NCI-H1105 treated with DMSO at 0.1 percent for 48 hours (cell line): ENCODE measurements around the gene CDC42BPG.

ENCODE experiments used
- DNase-seq: peaks from one replicate; lab custom pipeline; 2025; lab: John Stamatoyannopoulos, UW

The CDC42BPG gene

DNA sequence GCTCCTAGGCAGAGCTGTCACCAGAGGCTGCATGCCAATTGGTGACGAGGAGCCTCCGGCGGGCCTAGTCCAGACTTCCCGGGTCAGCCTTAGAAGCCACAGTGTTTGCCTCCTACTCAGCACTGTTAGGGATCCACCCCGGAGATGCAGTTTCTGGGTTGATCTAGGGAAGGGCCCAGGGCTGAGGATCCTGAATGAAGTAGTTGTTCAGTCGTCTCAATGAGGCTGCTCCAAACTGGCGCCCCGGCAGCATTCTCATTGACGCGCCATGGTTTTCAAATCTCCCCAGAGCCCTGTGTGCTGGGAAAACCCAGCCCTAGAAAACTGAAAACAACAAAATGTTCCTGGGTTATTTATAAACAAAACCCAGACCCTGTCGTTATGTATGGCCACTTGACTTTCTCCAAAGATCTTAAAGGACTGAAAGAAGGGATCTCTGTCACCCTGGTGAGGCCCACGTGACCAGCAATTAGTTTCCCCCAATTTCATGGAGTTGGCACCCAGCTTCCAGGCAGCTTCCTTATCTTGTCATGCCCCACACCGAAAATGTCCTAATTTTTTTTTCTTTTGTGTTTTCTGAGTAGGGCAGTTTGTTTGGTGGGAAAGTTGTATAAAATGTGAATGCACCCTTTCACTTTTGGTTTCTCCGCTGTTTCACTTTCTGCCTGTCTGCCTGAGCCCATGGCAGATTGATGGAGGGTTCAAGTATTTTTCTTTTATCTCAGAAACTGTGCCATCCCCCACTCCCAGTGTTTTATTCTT, 36.0 kb upstream of the CDC42BPG start:
- DNase-seq: no peak

DNA sequence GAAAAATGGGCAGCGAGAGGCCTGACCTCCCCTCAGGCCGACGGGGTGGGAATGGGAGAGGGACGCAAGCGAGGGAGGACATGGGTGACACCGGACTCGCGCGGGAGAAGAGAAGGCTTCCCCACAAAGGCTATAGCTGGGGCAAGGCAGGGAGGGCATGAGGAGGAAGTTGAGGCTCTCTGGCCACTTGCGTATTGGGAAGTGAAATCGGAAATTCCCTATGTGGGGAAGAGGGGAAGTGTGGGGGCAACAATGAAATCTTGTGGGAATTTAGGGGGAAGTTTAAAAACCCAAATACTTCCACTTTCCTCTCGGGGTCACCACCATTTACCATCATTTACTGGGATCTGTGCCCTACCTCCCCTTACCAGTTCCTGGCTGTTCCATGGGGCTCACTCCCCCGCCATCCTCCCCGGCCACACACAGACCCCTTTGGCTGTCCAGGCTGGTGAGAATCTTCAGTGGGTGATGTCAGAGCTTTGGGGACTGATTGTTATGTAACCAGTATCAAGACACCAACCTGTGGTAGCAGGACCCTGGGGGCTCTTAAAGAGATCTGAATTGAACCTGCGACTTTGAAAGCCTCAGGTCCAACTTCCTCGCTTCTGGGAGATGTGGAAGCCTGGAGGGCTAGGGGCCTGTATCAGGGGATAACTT, 34.9 kb upstream of the CDC42BPG start:
- no peak for DNase-seq

DNA sequence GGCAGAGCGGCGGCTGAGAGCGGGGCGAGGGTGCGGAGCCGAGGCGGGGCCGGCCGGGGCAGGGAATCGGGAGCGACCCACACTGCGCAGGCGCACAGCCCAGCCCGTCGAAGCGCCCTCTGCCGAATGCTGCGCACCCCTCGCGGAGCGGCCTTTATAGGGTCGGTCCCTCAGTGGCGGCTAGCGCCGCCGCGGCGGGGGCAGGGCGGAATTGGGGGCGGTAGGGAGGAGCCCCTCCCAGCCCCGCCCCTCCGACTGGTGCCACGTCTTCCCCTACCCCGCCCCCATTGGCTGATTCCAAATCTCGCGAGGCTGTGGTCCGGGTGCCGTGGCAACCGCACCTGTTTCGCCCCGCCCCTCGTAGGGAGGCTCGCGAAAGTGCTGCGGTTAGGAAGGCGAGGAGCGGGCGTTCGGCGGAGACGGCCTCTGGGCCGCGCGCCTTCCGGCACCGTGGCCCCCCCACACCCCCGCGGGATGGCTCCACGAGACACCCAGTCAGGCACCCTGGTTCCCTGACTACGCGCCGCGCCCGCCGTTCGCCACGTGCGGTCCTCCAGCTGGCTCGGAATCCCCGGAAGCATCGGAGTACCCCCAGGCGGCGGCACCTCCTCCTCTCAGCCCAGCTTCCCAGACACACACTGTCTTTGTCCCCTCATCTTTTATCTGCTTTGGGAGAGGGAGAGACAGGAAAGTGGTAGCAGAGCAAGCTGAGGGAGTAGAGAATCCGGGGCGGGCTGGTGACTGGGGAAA, 34.2 kb upstream of the CDC42BPG start, which contains the start of gene EHD1:
TSS of gene EHD1 (minus strand) at position 128 of the 750 bp plus-strand sequence. CDS start 157 bp downstream, outside the sequence.
- DNase-seq: peak; percentile 96

DNA sequence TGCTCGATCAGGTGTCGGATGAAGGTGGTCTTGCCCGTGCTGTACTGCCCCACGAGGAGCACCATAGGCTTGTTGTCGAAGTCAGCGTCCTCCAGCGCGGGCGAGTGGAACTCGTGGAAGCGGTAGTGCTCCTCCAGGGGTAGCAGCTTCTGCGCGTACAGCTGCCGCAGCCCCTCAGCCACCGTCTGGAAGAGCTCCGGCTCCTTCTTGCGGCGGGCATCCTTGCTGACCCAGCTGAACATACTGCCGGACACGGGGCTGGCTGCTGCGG, 33.7 kb upstream of the CDC42BPG start:
- DNase-seq: peak; percentile 63

DNA sequence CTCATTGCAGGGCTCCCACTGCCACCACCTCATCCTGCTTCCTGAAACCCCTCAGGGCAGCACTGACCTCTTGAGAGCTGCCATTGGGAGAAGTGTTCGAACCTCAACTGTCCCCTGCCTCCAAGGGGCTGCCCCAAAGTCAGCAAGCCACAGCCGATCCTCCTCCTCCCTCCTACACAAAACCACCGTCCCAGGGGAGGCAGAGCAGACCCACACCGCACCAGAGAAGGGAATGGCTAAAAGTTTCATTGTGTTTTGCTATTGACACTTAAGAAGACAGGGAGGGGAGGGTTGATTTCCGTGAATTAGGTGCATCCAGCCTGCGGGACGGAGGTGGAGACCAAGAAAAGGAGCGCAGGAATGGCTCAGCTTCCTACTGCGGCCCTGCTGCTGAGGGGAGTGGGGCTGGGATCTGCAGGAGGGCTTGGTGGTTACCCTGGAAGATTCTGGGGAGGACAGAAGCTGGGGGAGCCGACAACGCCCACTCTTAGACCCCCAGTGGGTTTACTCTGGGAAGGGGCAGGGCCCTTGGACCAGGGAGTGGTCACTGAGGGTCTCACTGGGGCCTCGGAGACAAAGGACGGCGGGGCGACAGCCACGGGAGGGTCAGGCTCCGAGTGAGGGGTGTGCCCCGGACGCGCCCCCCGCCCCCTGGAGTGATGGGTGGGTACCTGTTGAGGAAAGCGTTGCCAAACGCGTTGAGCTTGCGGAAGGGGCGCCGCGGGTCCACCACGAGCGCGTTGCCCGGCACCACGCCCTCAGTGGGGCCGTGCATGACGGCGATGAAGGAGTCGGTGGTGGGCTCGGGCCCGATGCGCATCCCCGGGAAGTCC, 33.2 kb upstream of the CDC42BPG start:
- DNase-seq: no peak

DNA sequence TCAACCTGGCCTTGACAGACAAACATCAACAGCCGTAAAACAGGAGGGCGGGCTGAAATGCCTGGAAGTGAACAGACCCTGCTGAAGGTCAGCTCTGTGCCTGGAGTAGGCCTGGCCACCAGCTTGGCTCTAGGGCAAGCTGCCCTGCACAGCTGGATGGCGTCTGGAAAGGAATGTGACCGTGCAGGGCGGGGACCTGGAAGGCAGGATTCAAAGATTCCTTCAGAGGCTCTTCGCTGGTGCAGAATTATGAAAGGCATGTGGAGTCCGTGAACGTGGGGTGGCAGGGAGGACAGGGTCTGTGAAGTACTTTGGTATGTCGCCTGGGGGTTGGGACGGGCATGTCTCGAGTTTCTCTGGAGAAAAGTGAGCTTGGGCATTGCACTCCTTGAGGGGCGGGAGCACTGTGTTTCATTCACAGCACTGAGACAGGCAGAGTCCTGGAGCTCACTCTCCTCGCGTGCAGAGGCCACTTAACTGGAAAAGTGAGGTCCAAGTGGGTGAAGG, 32.4 kb upstream of the CDC42BPG start:
- no peak for DNase-seq

DNA sequence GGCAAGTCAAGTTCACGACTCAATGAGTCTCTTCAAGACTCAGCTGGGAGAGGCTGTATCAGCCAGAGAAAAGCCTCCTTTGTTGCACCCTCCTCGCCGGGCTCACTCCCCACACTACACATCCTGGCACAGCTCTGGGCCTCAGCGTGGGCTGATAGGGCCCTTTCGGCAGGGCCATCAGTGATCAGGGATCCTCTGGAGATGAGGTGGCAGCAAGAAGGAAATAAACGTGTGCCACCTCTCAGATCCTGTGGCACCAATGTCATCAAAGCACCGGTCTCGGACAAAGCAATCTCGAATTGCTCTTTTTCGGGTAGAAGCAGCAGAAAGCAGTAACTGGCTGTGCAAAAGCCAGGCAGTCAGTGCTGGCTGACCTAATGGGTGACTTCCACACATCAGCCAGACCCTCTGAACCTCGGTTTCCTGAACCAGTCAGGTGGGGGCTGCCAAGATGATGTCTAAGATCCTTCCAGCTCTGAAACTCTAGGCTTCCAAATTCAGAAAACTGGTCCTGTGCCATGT, 31.8 kb upstream of the CDC42BPG start:
- no peak for DNase-seq

DNA sequence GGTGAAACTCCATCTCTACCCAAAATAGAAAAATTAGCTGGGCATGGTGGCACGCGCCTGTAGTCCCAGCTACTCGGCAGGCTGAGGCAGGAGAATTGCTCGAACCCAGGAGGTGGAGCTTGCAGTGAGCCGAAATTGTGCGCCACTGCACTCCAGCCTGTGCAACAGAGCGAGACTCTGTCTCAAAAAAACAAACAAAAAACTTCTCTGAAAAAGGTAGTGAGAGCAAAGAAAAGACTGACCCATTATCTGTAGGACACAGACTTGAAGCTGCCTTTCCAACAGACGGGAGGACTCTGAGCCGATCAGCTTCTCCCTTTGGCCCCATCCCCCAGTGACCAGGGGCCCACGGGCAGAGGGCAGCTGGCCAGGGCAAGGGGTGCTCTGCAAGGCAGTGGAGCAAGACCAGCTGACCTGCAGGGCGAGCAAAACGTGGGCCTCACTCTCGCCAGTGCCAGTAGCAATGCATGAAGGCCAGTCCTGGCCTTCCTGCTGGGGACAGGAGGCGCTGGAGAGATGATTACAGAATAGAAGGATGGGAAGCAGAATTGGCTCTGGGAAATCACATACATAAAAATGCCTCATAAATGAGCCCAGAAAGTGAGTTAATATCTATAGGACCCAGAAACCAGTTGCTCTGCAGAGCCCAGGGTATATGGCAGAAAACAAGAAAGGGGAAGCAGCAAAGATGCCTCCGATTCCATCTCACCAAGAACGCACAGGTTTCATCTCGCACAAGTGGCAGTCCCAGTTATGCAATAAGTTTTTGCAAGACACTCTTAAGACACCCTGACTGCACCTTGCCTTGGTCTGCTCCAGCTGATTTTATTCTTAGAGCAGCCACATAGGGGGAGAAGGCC, 31.1 kb upstream of the CDC42BPG start:
- no peak for DNase-seq

DNA sequence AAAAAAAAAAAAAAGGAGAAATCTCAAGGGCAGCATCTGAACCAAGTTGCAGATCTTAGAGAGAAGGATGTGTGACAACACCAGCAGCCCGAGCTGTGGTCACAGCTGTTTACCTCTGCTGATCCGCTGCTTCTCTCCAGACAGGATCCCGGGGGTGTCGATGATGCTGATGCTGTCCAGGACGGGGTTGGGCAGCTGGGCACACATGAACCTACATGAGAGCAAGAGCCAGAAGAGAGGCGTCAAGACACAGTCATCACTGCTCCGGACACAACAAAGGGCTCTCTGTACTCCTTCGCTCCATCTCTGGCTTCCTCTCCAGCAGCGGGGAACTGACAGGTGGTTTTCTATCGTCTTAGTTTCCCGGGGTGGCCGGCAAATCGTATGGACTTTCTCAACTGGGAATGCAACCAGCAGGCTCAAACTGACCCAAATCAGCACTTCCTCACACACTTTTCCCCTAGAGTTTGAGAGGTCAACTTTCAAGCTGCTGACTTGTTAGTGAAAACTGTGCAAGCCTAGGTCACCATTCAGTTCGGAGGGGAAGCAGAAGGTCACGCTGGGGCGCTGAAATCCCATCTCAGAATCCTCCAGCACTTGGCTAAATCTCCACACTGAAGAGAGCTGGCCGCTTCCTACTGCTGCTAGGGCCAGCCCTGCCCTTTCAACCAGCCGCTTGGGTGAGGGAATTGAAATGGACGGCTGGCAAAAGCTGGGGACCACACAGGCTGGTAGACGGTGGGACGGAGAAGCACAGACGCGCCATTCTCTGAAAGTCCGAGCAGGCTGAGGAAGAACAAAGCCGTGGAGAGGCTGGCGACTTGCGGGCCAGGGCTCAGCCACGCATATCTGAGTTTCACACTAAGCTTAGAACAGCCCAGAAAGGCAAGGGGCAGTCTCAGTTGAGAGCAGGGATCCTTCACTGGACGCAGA, 30.1 kb upstream of the CDC42BPG start:
- no peak for DNase-seq

DNA sequence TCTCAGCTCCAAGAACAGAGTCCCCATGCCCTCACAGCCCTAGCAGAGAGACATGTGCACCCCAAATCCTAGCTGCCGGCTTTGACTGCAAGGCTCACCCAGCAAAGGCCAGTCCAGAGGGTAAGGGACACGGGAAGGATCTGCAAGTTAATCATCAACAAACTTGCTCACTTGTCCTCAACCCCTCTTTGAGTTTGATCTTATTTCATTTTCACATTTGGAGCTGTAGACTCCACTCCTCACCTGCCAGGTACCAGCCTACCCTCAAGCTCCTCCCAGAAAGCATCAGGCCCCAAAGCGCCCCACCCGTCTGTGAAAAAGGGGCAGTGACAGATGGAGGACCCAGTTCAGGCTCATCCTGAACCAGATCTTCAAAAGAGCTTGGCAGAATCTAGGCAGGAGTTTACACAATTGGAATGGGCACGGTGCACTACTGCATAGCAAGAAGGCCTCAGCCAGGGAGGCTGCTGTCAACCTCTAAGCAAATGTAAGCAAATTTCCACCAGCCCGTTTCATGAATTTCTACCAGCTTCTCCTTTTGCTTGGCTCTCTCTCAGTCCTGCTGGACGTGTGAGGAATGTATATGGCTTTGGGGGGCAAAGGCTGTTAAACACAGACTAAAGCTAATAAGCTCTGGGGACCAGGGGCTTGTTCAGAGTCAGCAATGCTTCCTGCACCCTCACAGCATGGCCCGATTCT, 28.5 kb upstream of the CDC42BPG start:
- no peak for DNase-seq

DNA sequence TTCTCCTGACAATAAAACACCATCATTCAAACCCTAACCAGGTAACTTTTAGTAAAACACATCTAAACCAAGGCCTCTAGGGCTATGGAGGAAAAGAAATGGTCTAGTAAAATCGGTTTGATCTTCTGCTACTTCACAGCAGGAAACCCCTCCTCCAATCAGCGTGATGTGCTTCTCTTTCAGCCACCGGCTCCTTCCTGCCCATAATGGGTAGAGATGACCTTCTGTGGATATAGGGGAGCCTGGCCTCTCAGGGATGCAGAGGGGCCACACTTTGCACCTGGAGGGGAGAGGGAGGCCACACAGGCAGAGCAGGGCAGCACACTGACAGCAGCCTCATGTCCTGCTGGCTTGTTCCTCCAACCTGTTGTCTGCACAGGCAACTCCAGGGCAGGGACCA, 27.0 kb upstream of the CDC42BPG start:
- DNase-seq: no peak

DNA sequence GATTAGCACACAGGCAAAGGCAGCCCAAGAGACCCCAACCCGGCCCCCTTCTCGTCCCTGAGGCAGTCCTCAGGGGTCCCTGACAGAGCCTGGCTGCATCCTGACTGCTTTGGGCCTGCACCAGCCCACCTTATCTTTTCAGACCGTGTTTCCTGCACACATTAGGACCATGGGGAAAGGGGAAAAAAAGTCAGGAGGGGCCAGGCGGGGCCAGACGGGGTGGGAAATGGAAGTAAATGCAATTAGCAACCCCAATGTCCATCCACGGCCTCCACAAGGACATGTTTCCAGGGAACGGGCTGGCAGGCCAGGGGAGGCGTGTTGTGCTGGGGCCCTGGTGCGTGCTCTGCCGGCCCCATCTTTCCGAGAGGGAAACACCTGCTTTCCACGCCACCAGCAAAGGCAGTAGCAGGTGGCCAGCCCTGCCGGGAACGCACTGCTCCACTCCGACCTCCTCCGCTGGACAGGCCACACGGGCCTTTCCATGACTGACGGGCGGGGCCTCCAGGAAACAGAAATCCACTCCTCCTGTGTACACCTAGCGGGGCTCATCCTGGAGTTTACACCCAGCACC, 26.5 kb upstream of the CDC42BPG start:
- no peak for DNase-seq

DNA sequence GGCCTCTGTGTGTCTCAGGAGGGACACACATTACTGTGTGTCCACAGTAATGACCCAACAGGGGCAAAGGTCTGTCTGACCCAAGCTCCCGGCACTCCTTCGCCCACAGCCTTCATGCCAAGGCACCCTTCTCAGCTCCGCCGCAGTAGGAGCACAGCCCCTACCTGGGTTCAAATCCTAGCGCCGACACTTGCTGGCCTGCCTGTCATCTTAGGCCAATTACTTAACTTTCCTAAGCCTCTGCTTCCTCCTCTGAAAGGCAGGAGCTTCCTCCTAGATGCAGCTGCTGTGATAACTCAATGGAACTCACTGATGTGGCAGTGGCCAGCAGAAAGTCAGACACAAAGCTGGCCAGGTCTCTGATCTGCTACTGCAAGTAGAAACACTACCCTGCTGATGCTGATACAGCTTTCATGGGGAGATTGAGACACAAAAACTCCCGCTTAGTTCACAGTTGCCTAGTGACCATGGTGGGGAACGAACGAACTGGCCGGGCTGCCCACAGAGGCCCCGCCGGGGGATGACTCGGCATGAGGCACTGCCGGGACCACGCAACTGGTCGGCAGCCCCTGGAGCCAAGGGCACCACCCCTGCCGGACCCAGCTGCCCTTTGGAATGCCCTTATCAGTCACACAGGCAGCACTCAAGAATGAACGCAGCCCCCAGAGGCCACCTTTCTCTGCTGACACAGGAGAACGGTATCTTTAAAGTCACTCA, 25.9 kb upstream of the CDC42BPG start:
- no peak for DNase-seq

DNA sequence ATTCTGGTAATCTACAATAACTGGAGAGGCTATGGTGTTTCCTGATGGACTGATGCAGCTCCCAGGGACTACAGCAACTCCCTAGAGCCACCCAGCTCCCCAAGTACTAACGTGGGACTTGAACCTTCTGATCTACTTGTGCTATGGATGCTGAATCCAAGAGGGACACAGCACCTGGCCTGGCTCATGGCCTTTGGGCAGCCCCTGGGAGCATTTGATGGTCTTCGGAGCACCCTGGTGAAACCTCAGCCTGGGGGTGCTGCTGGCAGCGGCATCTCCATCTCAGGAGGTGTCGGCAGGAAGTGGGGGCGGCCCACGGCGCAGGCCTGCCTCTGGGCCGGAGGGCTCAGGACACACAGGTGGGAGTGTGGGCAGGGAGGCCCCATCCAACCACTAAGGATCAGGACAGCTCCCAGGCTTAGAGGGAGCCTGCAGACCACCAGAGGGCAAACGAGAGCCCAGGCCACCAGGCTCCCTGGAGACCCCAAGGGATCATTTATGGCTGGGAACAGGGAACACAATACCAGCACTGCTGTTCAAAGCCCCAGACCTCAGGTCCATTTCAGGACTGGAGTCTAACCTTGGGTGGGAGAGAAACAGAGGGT, 25.2 kb upstream of the CDC42BPG start:
- DNase-seq: no peak

DNA sequence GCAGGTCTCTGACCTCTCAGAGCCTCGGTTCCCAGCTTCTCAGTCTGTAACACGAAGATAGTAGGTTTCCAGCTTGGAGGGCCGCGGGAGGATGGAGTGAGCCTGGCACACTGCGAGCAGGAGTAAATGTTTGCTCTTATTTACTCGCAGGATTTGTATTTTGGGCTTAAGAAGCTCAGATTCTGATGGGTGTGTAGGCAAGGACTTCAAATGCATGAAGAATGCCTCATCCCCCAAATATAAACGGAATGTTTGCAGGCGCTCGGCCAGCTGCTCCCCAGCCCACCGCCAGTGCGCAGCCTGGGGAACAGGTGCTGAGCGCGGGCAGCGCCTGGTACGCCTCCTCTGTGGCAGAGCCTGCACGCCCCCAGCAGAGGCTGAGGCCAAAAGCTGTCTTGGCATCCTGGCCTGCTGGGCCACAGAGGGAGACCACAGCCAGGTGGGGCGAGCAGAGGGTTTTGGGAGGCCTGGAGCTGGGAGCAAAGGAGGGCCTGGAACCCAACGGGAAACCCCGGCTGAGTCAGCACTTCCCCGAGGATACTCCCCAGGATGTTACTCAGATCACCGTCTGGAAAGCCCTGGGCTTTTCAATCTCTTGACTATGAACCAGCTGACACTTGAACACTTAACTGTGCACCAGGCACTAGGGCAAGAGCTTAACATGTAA, 24.6 kb upstream of the CDC42BPG start:
- DNase-seq: no peak

DNA sequence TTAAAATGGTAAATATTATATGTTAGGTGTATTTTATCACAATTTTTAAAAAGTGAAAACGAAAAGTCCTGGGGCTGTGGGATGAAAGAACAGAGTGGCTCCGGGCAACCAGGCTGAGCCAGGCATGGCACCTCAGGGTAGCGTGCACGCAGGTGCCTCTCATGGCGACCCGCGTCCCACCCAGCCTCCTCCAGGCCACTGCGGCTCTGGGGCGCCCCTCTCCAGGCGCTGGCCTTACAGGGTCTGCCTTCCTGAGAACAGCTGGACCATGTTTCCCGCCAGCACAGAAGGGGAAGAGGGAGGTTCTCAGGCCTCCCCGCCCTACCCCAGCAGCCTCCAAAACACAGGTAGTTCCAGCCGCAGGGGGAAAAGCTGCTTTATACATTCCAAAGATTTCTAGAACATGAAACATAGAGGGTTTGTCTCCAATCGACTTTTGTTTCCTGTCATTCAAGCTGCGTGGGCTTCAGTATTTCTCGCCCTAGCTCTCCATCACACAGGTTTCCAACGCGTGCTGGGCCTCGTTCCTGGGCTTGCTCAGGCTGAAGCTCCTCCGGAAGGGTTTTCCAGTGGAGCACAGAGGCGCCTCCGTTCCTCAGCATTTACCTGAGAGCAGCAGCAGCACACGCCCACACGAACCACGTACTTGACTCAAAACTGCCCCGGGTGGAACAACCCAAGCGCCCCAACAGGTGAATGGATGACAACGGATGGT, 23.5 kb upstream of the CDC42BPG start:
- no peak for DNase-seq

DNA sequence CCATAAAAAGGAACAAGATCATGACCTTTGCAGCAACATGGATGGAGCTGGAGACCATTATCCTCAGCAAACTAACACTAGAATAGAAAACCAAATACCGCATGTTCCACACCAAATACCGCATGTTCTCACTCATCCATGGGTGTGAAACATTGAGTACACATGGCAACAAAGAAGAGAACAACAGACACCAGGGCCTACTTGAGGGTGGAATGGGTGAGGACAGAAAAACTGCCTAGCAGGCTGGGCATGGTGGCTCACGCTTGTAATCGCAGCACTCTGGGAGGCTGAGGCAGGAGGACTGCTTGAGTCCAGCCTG, 21.7 kb upstream of the CDC42BPG start:
- no peak for DNase-seq
